GM12864 (cell line): ENCODE results near the gene PPP6R2.

Source experiments
- DNase-seq: peaks from one replicate; pipeline ENCODE4 v3.0.0-alpha.2; 2011; ENCODE audit warnings: low read depth
- H3K4me3 ChIP-seq: 2 replicates; pipeline ENCODE4 v1.5.1; 2011; ENCODE audit warnings: mild to moderate bottlenecking, low read depth, low read length, control low read depth
- CTCF ChIP-seq: IDR thresholded peaks from 2 replicates; pipeline ENCODE4 v1.5.1; 2011; ENCODE audit warnings: low read depth, mild to moderate bottlenecking, moderate library complexity, low read length, control low read depth, inconsistent platforms; ENCODE audit errors: missing control alignments

PPP6R2 gene

GRCh38 chr22:50464451-50464850, 121.3 kb downstream of the PPP6R2 start:
- no peak for TF ChIP-seq CTCF
- no peak for DNase-seq

GRCh38 chr22:50465066-50465930, 122.2 kb downstream of the PPP6R2 start:
- no peak for TF ChIP-seq CTCF
- no peak for DNase-seq

More at GRCh38 chr22:50464451-50464850, 121.3 kb downstream of the PPP6R2 start:
- no peak overlapping the region for H3K4me3 ChIP-seq

GRCh38 chr22:50467341-50467740, 124.2 kb downstream of the PPP6R2 start:
- no peak for DNase-seq
- H3K4me3 ChIP-seq, result no peak overlapping the region
- TF ChIP-seq CTCF, result no peak

More at GRCh38 chr22:50465066-50465930, 122.2 kb downstream of the PPP6R2 start:
- no peak overlapping the region for H3K4me3 ChIP-seq

- H3K4me3 ChIP-seq, result no peak overlapping the region
- no peak for TF ChIP-seq CTCF
- DNase-seq, result no peak
Measured at GRCh38 chr22:50467773-50468440, 124.8 kb downstream of the PPP6R2 start.

- no peak for TF ChIP-seq CTCF
- H3K4me3 ChIP-seq, result no peak overlapping the region
- no peak for DNase-seq
Measured at GRCh38 chr22:50468626-50469025, 125.5 kb downstream of the PPP6R2 start.

- peak; percentile 91 for DNase-seq
- TF ChIP-seq CTCF, result no peak
- H3K4me3 ChIP-seq, result peak overlapping the region; percentile 19
Measured at GRCh38 chr22:50469377-50470305, 126.5 kb downstream of the PPP6R2 start.
